ENCODE measurements around the gene COLEC12. TPM values are rescaled to one million over a fixed set of nuclear protein-coding genes. Genes with fewer than 3 reads are reported as not detected.

Gene COLEC12
- total RNA-seq, 2 donors from 2014 or later = not detected

GRCh38 chr18:388200-388599, 112.3 kb downstream of the COLEC12 start:
- ATAC-seq (no peak), DNase-seq (no peak)
- H3K4me1 Mint-ChIP-seq = no peaks in the 10 kb centered on the region
- H3K27ac Mint-ChIP-seq = no peak overlapping the region
- H3K36me3 Mint-ChIP-seq (ENCODE audit: low read depth) = no peaks in the 10 kb centered on the region
- H3K4me3 Mint-ChIP-seq = no peak overlapping the region
- H3K9me3 ChIP-seq (ENCODE audit: control insufficient read depth, low read length, poor library complexity, severe bottlenecking) = no peaks in the 10 kb centered on the region
- H3K27me3 Mint-ChIP-seq = peaks cover 20% of the 10 kb centered on the region

DNA sequence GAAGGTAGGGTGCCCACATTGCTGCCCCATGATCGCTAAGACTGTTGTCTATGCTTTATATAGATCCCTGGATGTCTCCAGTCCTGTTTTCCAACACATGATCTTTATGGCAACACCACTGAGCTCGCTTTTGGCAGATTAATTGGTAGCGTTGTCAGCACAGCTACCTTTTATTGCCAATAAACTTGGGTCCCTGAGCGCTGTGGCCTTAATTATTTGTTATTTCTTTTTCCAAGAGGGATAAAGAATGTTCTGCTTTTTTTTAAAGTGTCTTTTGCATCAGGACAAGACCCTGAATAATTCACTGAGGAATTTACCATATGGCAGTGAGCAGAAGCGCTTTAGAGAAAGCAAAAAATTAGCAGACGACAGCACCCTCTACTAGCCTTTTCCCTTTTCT, 113.5 kb downstream of the COLEC12 start:
- H3K9me3 ChIP-seq (ENCODE audit: control insufficient read depth, low read length, poor library complexity, severe bottlenecking) = no peaks in the 10 kb centered on the region
- Mint-ChIP-seq H3K4me3 (no peak overlapping the region), H3K36me3 (ENCODE audit: low read depth) (no peaks in the 10 kb centered on the region), H3K4me1 (no peaks in the 10 kb centered on the region), H3K27ac (no peak overlapping the region), H3K27me3 (peaks cover 20% of the 10 kb centered on the region)
- ATAC-seq (no peak), DNase-seq (no peak)

DNA sequence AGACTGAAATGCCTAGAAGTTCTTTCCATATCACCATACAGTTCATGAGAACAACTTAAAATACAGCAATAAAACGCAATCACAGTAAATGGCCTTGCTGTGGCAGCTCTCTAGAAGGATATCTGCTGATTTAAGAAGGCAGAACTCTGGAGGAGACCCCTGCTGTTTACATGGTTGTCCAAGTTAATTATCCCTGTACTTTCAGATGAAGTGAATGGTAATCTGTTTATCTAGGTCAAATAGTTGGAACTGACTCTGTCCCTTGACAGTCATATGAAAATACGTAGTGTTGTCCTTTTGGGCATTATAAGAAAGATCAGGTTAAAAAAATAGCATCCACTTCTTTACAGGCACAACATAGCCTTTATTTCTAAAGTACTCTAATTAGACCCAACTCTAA, 115.6 kb downstream of the COLEC12 start:
- Mint-ChIP-seq H3K4me3 (no peak overlapping the region), H3K4me1 (peaks cover 2% of the 10 kb centered on the region), H3K27me3 (peaks cover 26% of the 10 kb centered on the region), H3K27ac (no peak overlapping the region), H3K36me3 (ENCODE audit: low read depth) (no peaks in the 10 kb centered on the region)
- DNase-seq (no peak), ATAC-seq (no peak)
- H3K9me3 ChIP-seq (ENCODE audit: control insufficient read depth, low read length, poor library complexity, severe bottlenecking) = no peaks in the 10 kb centered on the region

- Mint-ChIP-seq H3K27me3 (peaks cover 22% of the 10 kb centered on the region), H3K4me3 (no peak overlapping the region), H3K36me3 (ENCODE audit: low read depth) (no peaks in the 10 kb centered on the region), H3K4me1 (peaks cover 2% of the 10 kb centered on the region), H3K27ac (no peak overlapping the region)
- DNase-seq (no peak), ATAC-seq (no peak)
- no peaks in the 10 kb centered on the region for H3K9me3 ChIP-seq (ENCODE audit: control insufficient read depth, low read length, poor library complexity, severe bottlenecking)
Observed at GRCh38 chr18:383135-383534, 117.4 kb downstream of the COLEC12 start.

DNA sequence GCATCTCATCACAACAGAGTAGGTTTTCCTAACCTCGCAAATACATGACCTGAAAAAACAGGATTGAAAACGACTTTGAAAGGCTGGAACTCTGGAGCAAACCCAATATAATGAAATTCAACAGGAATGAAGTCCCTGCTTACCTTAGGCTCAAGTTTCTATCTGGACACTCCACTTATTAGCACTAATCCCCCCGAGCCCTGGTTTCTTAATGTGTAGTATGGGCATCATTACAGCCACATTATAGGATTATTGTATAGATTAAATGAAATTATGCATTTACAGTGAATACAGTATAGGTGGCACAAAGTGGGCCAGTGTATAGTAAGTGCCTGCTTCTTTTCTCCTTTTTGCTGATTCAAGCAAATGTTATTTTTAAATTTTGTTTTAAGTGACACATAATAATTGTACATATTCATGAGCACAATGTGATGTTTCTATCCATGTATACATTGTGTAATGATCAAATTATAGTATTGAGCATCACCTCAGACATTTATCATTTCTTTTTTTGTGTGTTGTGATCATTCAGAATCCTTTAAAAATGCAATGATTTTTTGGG, 118.0 kb downstream of the COLEC12 start:
- no peaks in the 10 kb centered on the region for H3K9me3 ChIP-seq (ENCODE audit: control insufficient read depth, low read length, poor library complexity, severe bottlenecking)
- H3K27ac Mint-ChIP-seq = no peak overlapping the region
- H3K27me3 Mint-ChIP-seq = peaks cover 27% of the 10 kb centered on the region
- H3K4me3 Mint-ChIP-seq = no peak overlapping the region
- DNase-seq (no peak), ATAC-seq (no peak)
- H3K4me1 Mint-ChIP-seq = peaks cover 2% of the 10 kb centered on the region
- no peaks in the 10 kb centered on the region for H3K36me3 Mint-ChIP-seq (ENCODE audit: low read depth)

GRCh38 chr18:379681-380330, 120.7 kb downstream of the COLEC12 start:
- Mint-ChIP-seq H3K4me3 (no peak overlapping the region), H3K4me1 (peaks cover 2% of the 10 kb centered on the region), H3K27me3 (peaks cover 42% of the 10 kb centered on the region), H3K36me3 (ENCODE audit: low read depth) (no peaks in the 10 kb centered on the region), H3K27ac (no peak overlapping the region)
- DNase-seq (no peak), ATAC-seq (no peak)
- H3K9me3 ChIP-seq (ENCODE audit: control insufficient read depth, low read length, poor library complexity, severe bottlenecking) = no peaks in the 10 kb centered on the region

DNA sequence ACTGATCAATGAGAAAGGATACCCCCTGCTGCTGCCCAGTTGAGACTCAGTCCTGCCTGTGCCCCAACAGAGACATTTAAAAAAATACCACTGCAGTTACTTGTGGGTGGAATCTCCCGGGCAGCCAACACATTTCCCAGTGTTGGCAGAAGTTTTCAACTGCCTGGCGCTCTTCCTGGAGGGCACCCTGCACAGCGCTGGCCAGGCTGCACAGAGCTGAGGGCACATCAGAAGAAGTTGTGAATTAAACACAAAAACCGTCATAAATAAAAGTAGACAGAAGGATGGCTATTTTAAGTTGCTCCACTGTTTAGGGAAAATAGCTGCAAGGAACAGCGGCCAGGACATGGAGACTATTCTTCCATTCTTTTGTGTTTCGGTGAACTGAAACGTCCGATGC, 122.4 kb downstream of the COLEC12 start:
- H3K4me1 Mint-ChIP-seq = peaks cover 2% of the 10 kb centered on the region
- no peak for ATAC-seq
- H3K27ac Mint-ChIP-seq = no peak overlapping the region
- no peaks in the 10 kb centered on the region for H3K36me3 Mint-ChIP-seq (ENCODE audit: low read depth)
- peaks cover 42% of the 10 kb centered on the region for H3K27me3 Mint-ChIP-seq
- no peaks in the 10 kb centered on the region for H3K9me3 ChIP-seq (ENCODE audit: control insufficient read depth, low read length, poor library complexity, severe bottlenecking)
- H3K4me3 Mint-ChIP-seq = no peak overlapping the region
- DNase-seq = no peak

DNA sequence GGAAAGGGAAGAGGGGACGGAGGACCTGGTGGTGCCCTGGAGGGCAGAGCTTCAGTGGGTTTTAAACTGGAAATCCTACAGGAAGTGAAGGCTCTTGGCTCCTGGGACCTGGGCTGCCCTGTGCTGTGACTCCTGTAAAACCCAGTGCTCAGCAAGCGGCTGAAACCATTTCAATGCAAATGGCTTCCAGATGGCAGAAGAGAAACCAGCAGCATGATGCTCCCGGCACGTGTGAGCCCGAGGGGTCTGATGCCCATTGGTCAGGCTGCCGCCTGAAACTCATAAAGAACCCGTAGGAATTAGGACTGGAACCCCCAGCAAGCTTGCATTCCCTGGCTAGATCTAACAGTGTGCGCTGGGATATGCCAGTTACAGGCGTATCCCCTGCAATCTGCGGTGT, 123.4 kb downstream of the COLEC12 start:
- DNase-seq (no peak), ATAC-seq (no peak)
- Mint-ChIP-seq H3K27me3 (peaks cover 42% of the 10 kb centered on the region), H3K4me1 (peaks cover 2% of the 10 kb centered on the region), H3K27ac (no peak overlapping the region), H3K4me3 (no peak overlapping the region), H3K36me3 (ENCODE audit: low read depth) (no peaks in the 10 kb centered on the region)
- H3K9me3 ChIP-seq (ENCODE audit: control insufficient read depth, low read length, poor library complexity, severe bottlenecking) = no peaks in the 10 kb centered on the region

GRCh38 chr18:376311-376710, 124.2 kb downstream of the COLEC12 start:
- Mint-ChIP-seq H3K4me3 (no peak overlapping the region), H3K4me1 (peaks cover 2% of the 10 kb centered on the region), H3K27ac (no peak overlapping the region), H3K27me3 (peaks cover 44% of the 10 kb centered on the region), H3K36me3 (ENCODE audit: low read depth) (no peaks in the 10 kb centered on the region)
- no peaks in the 10 kb centered on the region for H3K9me3 ChIP-seq (ENCODE audit: control insufficient read depth, low read length, poor library complexity, severe bottlenecking)
- ATAC-seq = no peak
- no peak for DNase-seq

DNA sequence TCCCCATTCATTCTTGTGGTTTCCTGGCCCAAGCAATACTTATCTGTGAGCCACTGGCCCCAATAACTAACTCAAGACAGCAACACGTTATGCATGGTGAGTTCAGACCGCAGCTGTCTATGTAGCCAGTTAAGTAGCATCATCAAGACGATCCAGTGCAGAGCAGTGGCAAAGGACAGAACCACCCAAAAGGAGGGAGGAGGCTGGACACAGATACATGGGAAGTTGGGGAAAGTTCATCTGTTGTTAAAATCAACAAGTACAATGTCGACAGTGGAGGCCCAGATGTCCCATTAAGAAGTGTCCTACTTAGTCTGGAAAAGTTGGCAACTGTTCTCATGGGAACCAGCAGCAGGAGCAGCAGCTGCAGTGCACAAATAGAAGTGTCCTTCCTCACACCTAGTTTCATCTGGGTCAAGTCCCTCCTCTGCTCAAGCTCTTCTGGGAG, 125.8 kb downstream of the COLEC12 start:
- no peak for ATAC-seq
- no peaks in the 10 kb centered on the region for H3K4me1 Mint-ChIP-seq
- no peak overlapping the region for H3K27ac Mint-ChIP-seq
- DNase-seq = no peak
- H3K27me3 Mint-ChIP-seq = peaks cover 41% of the 10 kb centered on the region
- H3K9me3 ChIP-seq (ENCODE audit: control insufficient read depth, low read length, poor library complexity, severe bottlenecking) = no peaks in the 10 kb centered on the region
- H3K4me3 Mint-ChIP-seq = no peak overlapping the region
- no peaks in the 10 kb centered on the region for H3K36me3 Mint-ChIP-seq (ENCODE audit: low read depth)

DNA sequence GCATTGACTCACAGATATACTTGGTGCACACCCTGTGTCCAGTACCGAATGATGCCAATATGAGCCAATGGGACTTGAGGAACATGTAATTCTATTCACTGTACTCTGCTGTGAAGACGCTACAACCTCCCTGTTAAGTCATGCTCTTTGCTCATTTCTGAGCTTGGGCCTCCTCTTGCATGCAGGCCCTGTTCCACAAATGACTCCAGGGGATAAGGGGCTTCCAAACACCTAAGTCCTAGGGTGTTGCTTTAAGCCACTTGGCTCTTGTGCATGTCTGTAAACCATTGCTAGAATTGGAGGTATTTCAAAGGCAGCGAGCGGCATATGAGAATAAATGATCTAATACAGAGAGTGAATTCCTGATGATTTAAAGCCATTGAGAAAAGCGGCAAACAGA, 126.7 kb downstream of the COLEC12 start:
- H3K9me3 ChIP-seq (ENCODE audit: control insufficient read depth, low read length, poor library complexity, severe bottlenecking) = no peaks in the 10 kb centered on the region
- H3K4me1 Mint-ChIP-seq = no peaks in the 10 kb centered on the region
- no peaks in the 10 kb centered on the region for H3K36me3 Mint-ChIP-seq (ENCODE audit: low read depth)
- H3K27me3 Mint-ChIP-seq = peaks cover 42% of the 10 kb centered on the region
- H3K27ac Mint-ChIP-seq = no peak overlapping the region
- no peak overlapping the region for H3K4me3 Mint-ChIP-seq
- ATAC-seq (no peak), DNase-seq (no peak)

- no peak overlapping the region for H3K4me3 Mint-ChIP-seq
- no peak overlapping the region for H3K27ac Mint-ChIP-seq
- DNase-seq (no peak), ATAC-seq (no peak)
- no peaks in the 10 kb centered on the region for H3K9me3 ChIP-seq (ENCODE audit: control insufficient read depth, low read length, poor library complexity, severe bottlenecking)
- no peaks in the 10 kb centered on the region for H3K4me1 Mint-ChIP-seq
- peaks cover 34% of the 10 kb centered on the region for H3K27me3 Mint-ChIP-seq
- no peaks in the 10 kb centered on the region for H3K36me3 Mint-ChIP-seq (ENCODE audit: low read depth)
Observed at GRCh38 chr18:371609-371982, 128.9 kb downstream of the COLEC12 start.

GRCh38 chr18:370751-371608, 129.5 kb downstream of the COLEC12 start:
- Mint-ChIP-seq H3K36me3 (ENCODE audit: low read depth) (no peaks in the 10 kb centered on the region), H3K4me1 (no peaks in the 10 kb centered on the region), H3K27me3 (peaks cover 34% of the 10 kb centered on the region), H3K27ac (no peak overlapping the region), H3K4me3 (no peak overlapping the region)
- no peaks in the 10 kb centered on the region for H3K9me3 ChIP-seq (ENCODE audit: control insufficient read depth, low read length, poor library complexity, severe bottlenecking)
- DNase-seq (no peak), ATAC-seq (no peak)

Measured in T-helper 17 cell (primary cell).